Retina (tissue), 1 donor: ENCODE data around the gene MIER3.

ENCODE experiments used
- DNase-seq: peaks from one replicate; pipeline ENCODE4 v3.0.0-alpha.2; 2016

The MIER3 gene

DNA sequence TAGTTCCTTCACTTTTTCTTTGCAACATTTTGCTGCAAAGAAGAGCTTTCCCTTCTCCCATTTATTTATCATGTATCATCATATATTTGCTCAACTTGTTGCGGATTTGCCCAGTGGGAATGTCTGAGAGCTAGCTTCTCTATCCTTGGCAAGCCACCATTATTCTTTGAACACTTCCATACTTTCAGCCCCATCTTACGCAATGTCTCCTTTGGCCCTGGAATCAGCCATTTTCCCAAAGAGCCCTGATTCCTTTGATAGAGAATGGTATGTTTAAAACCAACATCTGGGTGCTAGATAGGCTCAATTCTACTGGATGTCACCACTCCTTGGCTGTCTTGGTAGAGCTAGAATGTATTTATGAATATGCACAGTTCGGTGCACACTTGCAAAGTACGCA is 55.2 kb downstream of the MIER3 start:
- no peak for DNase-seq

DNA sequence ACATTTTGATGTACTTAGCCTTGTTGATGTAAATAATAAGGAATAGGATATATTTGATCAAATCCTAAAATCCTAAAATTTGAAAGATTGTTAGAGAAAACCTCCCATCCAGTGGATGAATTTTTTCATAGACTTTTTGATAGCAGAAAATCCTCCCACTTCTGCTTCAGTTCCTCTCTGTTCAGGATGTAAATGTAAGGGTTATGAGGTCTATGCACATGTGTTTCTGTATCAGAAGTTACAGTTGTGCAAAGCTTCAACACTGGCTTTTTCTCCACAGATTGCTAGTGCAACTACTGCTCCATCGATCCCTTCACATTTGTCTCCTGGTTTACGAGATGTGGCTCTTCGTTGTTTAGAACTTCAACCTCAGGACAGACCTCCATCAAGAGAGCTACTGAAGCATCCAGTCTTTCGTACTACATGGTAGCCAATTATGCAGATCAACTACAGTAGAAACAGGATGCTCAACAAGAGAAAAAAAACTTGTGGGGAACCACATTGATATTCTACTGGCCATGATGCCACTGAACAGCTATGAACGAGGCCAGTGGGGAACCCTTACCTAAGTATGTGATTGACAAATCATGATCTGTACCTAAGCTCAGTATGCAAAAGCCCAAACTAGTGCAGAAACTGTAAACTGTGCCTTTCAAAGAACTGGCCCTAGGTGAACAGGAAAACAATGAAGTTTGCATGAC is 58.5 kb downstream of the MIER3 start:
- no peak for DNase-seq

DNA sequence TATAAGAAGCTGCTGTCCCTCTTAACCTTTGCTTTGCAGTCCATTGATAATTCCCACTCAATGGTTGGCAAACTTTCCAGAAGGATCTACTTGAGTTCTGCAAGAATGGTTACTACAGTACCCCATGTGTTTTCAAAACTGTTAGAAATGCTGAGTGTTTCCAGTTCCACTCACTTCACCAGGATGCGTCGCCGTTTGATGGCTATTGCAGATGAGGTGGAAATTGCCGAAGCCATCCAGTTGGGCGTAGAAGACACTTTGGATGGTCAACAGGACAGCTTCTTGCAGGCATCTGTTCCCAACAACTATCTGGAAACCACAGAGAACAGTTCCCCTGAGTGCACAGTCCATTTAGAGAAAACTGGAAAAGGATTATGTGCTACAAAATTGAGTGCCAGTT is 70.4 kb downstream of the MIER3 start:
- no peak for DNase-seq

DNA sequence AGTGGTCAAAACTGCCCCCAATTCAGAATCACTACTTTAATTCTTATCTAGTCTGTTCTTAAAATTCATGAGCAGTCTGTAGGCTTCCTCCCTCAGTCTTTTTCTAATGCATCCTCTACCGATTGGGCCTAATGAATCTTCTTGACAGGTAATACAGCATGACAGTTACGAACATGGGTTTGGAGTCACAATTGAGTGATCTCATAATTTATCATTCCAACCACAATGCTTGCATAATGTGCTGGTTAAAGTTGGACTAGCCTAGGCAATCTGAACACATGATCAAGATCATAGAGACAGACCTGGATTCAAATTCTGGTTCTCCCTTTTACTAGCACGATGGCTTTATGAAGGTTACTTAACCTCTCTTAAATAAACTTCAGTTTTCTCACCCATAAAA is 75.6 kb downstream of the MIER3 start:
- DNase-seq, result no peak

DNA sequence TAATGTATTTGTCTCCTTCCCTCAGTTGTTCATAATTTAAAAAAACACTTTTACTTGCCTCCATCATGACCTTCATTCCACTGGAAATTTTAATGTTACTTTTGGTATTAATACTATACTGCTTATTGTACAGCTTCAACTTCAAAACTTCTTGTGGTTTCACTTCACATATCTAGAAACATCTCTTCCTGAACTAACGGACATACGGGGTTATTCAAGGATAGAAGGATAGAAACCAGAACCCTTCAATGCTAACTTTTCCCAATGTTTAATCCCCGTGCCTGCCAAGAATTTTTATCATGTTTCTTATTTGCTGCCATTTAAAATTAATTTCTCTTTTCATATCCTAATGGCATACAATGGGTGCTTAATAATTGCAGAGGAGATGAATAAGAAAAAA is 78.9 kb downstream of the MIER3 start:
- DNase-seq, result no peak

DNA sequence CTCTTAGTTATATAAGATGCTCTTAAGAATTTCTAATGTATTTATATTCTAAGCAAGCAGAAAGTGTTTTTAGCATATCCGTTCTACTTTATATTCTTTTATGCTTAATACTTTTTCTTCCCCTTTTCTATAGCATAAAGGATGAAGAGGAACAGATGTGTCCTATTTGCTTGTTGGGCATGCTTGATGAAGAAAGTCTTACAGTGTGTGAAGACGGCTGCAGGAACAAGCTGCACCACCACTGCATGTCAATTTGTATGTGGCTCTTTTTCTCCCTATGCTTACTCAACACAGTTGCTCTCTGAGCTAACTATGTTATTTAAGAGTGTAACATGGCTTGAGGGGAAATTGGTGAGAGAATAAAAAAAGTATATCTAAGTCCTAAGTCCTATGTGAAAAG is 80.1 kb downstream of the MIER3 start:
- DNase-seq, result no peak
